Mesendoderm (in vitro differentiated cells): ENCODE measurements around the gene ZG16B.

ENCODE experiments used
- DNase-seq: peaks from one replicate; pipeline ENCODE4 v3.0.0; 2013
- H2AK5ac ChIP-seq: 2 replicates; pipeline ENCODE4 v1.6.1; 2013; ENCODE audit warnings: low read length, inconsistent platforms
- H2BK120ac ChIP-seq: 2 replicates; pipeline ENCODE4 v1.6.1; 2013; ENCODE audit warnings: low read depth, mild to moderate bottlenecking, low read length, moderate library complexity, mixed read lengths
- H2BK15ac ChIP-seq: replicated peaks from 2 replicates; pipeline ENCODE4 v1.6.1; 2013; ENCODE audit warnings: low read depth, mild to moderate bottlenecking, moderate library complexity
- H2BK5ac ChIP-seq: 2 replicates; pipeline ENCODE4 v1.6.1; 2013; ENCODE audit warnings: low read length, inconsistent platforms
- H3K18ac ChIP-seq: 2 replicates; pipeline ENCODE4 v1.6.1; 2013; ENCODE audit warnings: mild to moderate bottlenecking, low read length, mixed read lengths
- H3K23ac ChIP-seq: one replicate; pipeline ENCODE4 v1.6.1; 2013; ENCODE audit warnings: low read length
- H3K27ac ChIP-seq: 2 replicates; pipeline ENCODE4 v1.5.1; 2013; ENCODE audit warnings: low read depth, mild to moderate bottlenecking, inconsistent platforms, low read length, moderate library complexity
- H3K27me3 ChIP-seq: 2 replicates; pipeline ENCODE4 v1.6.1; 2013; ENCODE audit warnings: low read length, control low read depth, mild to moderate bottlenecking, inconsistent platforms; ENCODE audit not compliant: insufficient read depth, poor library complexity
- H3K36me3 ChIP-seq: 2 replicates; pipeline ENCODE4 v1.6.1; 2013; ENCODE audit warnings: low read length, inconsistent platforms; ENCODE audit not compliant: control insufficient read depth, insufficient read depth
- H3K4ac ChIP-seq: one replicate; pipeline ENCODE4 v1.6.1; 2013; ENCODE audit warnings: low read depth, mild to moderate bottlenecking, low read length, moderate library complexity
- H3K4me1 ChIP-seq: 2 replicates; pipeline ENCODE4 v1.6.1; 2013; ENCODE audit warnings: low read depth, low read length, inconsistent platforms; ENCODE audit not compliant: control insufficient read depth
- H3K4me2 ChIP-seq: 2 replicates; pipeline ENCODE4 v1.6.1; 2013; ENCODE audit warnings: low read length
- H3K4me3 ChIP-seq: 2 replicates; pipeline ENCODE4 v1.5.1; 2013; ENCODE audit warnings: mild to moderate bottlenecking, low read length
- H3K56ac ChIP-seq: one replicate; pipeline ENCODE4 v1.6.1; 2013; ENCODE audit warnings: low read length
- H3K79me1 ChIP-seq: 2 replicates; pipeline ENCODE4 v1.6.1; 2013; ENCODE audit warnings: low read length, inconsistent platforms
- H3K79me2 ChIP-seq: 2 replicates; pipeline ENCODE4 v1.6.1; 2013; ENCODE audit warnings: mild to moderate bottlenecking, low read length; ENCODE audit not compliant: control insufficient read depth, insufficient read depth
- H3K9ac ChIP-seq: 2 replicates; pipeline ENCODE4 v1.6.1; 2013; ENCODE audit warnings: low read length, inconsistent platforms
- H4K5ac ChIP-seq: one replicate; pipeline ENCODE4 v1.6.1; 2013; ENCODE audit warnings: low read length
- H4K8ac ChIP-seq: one replicate; pipeline ENCODE4 v1.6.1; 2013; ENCODE audit warnings: low read depth, mild to moderate bottlenecking, control low read depth, low read length, moderate library complexity
- WGBS: extraction: QIAGEN DNeasy Blood & Tissue Kit; methylation state at CpG from one replicate; pipeline ENCODE4 v1.1.7; 2013; ENCODE audit warnings: low lambda C conversion rate, missing lambda C conversion rate; ENCODE audit not compliant: insufficient coverage; ENCODE audit errors: extremely low coverage; 5-methylcytosine and 5-hydroxymethylcytosine counted together

The ZG16B gene

DNA sequence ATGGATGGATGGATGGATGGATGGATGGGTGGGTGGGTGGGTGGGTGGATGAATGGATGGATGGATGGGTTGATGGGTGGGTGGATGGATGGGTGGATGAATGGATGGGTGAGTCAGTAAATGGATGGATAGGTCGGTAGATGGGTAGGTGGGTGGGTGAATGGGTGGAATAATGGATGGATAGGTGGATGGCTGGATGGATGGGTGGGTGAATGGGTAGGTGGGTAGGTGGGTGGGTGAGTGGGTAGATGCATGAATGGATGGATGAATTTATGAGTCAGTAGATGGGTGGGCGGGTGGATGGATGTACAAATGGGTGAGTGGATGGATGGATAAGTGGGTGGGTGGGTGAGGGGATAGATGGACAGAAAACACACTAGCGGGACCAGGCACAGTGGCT, 4.9 kb downstream of the ZG16B start:
- Histone ChIP-seq H3K9ac (no peak overlapping the region), H3K27ac (peak overlapping the region; percentile 63)

DNA sequence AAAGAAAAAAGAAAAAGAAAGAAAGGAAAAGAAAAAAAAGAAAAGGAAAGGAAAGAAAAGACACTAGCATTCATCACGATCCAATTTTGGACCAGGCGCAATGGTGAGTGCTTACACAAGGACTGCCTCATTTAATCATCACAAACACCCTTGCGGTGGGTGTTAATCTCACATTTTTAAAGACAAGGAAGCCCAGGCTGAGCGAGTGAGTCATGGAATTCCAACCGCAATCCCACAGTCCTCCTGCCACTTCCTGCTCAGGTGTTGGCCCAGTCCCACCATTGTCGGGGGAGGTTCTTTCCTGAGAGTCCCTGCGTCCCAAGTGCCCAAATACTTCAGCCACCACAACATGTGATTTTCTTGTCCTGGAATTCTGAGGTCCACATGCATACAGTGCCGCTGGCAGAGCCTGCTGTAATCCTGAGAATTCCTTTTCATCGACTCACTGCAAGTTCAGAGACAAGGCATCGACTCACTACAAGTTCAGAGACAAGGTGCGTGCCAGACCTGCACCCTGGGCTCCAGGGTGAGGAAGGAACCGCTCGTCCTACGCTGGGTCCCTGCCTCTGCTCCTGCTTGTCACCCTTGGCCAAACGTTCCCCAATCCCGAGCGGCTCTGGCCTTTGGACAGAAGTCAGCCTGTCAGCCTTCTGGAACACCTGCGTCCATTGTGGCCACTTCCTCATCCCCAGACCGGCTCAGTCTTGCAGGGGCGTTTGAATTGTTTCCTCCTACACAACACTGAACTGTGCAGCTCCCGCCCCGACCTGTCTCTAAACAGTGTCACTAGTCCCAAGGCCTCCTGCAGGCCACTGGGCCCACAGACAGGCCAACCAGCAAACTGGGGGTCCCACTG, 5.8 kb downstream of the ZG16B start:
- Histone ChIP-seq H3K27ac (peak overlapping the region; percentile 82), H3K23ac (no peak overlapping the region), H3K36me3 (no peaks in the 10 kb centered on the region), H3K56ac (peak overlapping the region; percentile 65), H3K4me1 (peaks cover 7% of the 10 kb centered on the region), H2BK5ac (peak overlapping the region; percentile 43), H2BK15ac (no peak overlapping the region), H3K27me3 (no peaks in the 10 kb centered on the region), H3K79me1 (no peaks in the 10 kb centered on the region), H4K5ac (no peak overlapping the region), H3K4me3 (no peak overlapping the region), H3K18ac (peak overlapping the region; percentile 32), H3K9ac (no peak overlapping the region), H2BK120ac (peak overlapping the region; percentile 31), H3K4ac (peak overlapping the region; percentile 28), H2AK5ac (peak overlapping the region; percentile 78), H4K8ac (no peak overlapping the region), H3K79me2 (no peaks in the 10 kb centered on the region), H3K4me2 (no peak overlapping the region)
- WGBS = no CpG with 5 or more reads among the region's 22 CpGs
- peak; percentile 99 for DNase-seq

More for the DNA sequence above, 4.9 kb downstream of the ZG16B start:
- H3K4ac ChIP-seq = no peak overlapping the region
- H2BK15ac ChIP-seq = no peak overlapping the region
- H3K23ac ChIP-seq = no peak overlapping the region
- no peaks in the 10 kb centered on the region for H3K36me3 ChIP-seq
- H2BK5ac ChIP-seq = no peak overlapping the region
- peak overlapping the region; percentile 13 for H3K18ac ChIP-seq
- no peaks in the 10 kb centered on the region for H3K79me2 ChIP-seq
- H3K56ac ChIP-seq = peak overlapping the region; percentile 64
- H4K8ac ChIP-seq = no peak overlapping the region
- WGBS = no CpG with 5 or more reads among the region's 3 CpGs
- no peak overlapping the region for H2AK5ac ChIP-seq
- H2BK120ac ChIP-seq = no peak overlapping the region
- no peak overlapping the region for H3K4me3 ChIP-seq
- H4K5ac ChIP-seq = no peak overlapping the region
- H3K4me2 ChIP-seq = no peak overlapping the region
- peaks cover 7% of the 10 kb centered on the region for H3K4me1 ChIP-seq
- DNase-seq = no peak
- no peaks in the 10 kb centered on the region for H3K79me1 ChIP-seq
- no peaks in the 10 kb centered on the region for H3K27me3 ChIP-seq

DNA sequence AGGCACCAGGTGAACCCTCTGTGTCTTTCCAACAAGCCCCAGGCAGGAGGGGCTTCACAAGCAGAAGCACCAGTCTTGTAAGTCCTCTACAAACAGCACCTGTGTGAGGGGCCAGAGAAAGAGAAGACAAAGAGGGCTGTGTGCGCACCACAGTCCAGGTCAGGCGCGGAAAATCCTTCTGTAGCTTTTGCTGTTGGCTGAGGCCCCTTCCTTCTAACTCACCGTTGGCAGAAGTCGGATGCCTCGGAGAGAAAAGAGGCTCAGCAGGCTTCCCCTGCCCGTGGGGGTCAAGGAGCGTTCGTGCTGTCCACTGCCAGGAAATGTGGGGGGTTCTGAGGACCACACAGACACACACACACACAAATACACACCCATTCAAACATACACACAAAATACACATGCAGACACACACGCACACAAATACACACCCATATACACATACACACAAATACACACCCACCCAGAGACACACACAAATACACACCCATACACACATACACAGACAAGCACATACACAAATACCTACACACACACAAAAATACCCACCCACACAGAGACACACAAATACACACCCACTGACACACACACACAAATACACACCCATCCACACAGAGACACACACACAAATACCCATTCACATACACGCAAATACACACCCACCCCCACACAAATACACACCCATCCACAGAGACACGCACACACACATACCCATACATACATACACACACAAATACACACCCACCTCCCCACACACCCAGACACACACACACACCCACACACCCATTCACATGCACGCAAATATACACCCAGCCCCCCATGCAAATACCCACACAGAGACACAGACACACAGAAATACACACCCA, 6.8 kb downstream of the ZG16B start:
- Histone ChIP-seq H3K56ac (peak overlapping the region; percentile 65), H2BK5ac (no peak overlapping the region), H3K36me3 (no peaks in the 10 kb centered on the region), H2AK5ac (peak overlapping the region; percentile 51), H3K23ac (no peak overlapping the region), H3K4ac (peak overlapping the region; percentile 28), H3K79me1 (no peaks in the 10 kb centered on the region), H3K18ac (no peak overlapping the region), H2BK120ac (peak overlapping the region; percentile 31), H3K4me1 (peaks cover 7% of the 10 kb centered on the region), H3K79me2 (no peaks in the 10 kb centered on the region), H4K5ac (no peak overlapping the region), H2BK15ac (no peak overlapping the region), H3K27ac (peak overlapping the region; percentile 82), H4K8ac (no peak overlapping the region), H3K4me3 (no peak overlapping the region), H3K27me3 (no peaks in the 10 kb centered on the region), H3K4me2 (no peak overlapping the region), H3K9ac (peak overlapping the region; percentile 16)
- no peak for DNase-seq
- WGBS = 100% methylated on average over 3 of the region's 13 CpGs

DNA sequence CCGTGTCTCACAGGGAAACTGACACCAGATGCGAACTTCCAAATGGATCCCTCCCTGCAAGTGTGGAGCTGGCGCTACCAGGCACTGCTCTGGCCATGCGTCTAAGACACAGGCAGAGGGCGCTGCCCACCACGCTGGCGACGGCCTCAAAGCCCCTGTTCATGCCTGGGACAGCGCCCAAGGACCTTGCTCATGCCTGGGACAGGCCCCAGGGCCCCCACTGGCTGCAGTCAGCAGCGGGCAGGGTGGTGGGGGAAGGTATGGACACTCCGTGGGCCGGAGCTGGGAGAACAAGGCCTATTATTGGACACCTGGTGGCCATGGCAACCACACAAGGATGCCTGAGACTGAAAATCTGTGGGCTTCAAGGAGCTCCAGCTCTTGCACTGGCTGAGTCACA, 8.8 kb downstream of the ZG16B start:
- peak; percentile 89 for DNase-seq
- no peak overlapping the region for H3K4me3 ChIP-seq
- no CpG with 5 or more reads among the region's 12 CpGs for WGBS

DNA sequence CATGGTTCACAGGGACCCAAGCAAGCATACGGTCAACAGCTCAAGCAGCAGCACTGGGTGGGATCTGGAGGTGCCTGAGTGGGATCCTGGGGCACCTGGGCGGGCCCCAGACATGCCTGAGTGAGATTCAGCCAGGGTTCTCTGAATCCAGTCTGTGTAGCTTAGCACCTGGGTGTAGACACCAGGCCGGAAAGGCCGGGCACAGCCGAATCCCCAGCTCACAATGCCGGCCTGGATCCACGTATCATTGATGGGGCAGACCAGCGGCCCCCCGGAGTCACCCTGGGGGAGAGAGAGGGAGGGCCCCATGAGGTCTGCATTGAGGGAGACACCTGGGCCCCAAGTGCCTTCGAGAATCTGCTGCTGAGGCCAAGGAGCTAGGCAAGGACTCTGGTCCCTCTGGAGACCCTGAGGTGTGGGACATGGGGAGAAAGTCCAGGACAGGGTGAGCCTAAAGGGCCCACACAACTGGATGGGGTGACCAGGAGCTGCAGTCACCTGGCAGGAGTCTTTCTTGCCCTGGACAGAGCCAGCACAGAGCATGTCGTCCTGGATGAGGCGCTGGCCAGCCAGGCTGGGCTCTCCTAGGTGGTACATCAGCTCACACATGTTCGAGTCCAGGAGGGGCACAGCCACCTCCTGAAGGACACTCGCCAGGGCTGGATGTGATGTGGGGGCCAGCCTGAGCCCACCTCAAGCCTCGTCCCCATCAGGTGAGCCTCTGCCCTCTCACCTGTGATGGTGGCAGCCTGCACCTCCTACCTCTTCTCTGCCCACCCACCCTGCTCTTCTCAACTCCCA, 9.7 kb downstream of the ZG16B start:
- Histone ChIP-seq H3K4me1 (peaks cover 7% of the 10 kb centered on the region), H3K23ac (no peak overlapping the region), H3K27ac (no peak overlapping the region), H3K27me3 (no peaks in the 10 kb centered on the region), H2BK120ac (no peak overlapping the region), H4K5ac (no peak overlapping the region), H3K4me2 (no peak overlapping the region), H3K9ac (no peak overlapping the region), H3K79me2 (no peaks in the 10 kb centered on the region), H2BK15ac (no peak overlapping the region), H2BK5ac (no peak overlapping the region), H4K8ac (no peak overlapping the region), H3K56ac (no peak overlapping the region), H3K18ac (no peak overlapping the region), H3K4ac (no peak overlapping the region), H3K4me3 (no peak overlapping the region), H3K36me3 (no peaks in the 10 kb centered on the region), H2AK5ac (no peak overlapping the region), H3K79me1 (no peaks in the 10 kb centered on the region)
- WGBS = no CpG with 5 or more reads among the region's 15 CpGs
- DNase-seq = no peak

More for the DNA sequence above, 8.8 kb downstream of the ZG16B start:
- Histone ChIP-seq H3K23ac (no peak overlapping the region), H4K8ac (no peak overlapping the region), H3K36me3 (no peaks in the 10 kb centered on the region), H3K18ac (no peak overlapping the region), H2AK5ac (no peak overlapping the region), H3K27me3 (no peaks in the 10 kb centered on the region), H3K56ac (peak overlapping the region; percentile 69), H2BK15ac (no peak overlapping the region), H3K4me1 (peaks cover 7% of the 10 kb centered on the region), H3K79me2 (no peaks in the 10 kb centered on the region), H2BK5ac (no peak overlapping the region), H4K5ac (no peak overlapping the region), H3K27ac (no peak overlapping the region), H3K4me2 (no peak overlapping the region), H2BK120ac (no peak overlapping the region), H3K9ac (peak overlapping the region; percentile 34), H3K4ac (no peak overlapping the region), H3K79me1 (no peaks in the 10 kb centered on the region)
